HEK293T (cell line): ENCODE results near the gene CCIN.

Experiments used
- BHLHE40 ChIP-seq: fragments of 450-650 bp; IDR thresholded peaks from 2 replicates; pipeline ENCODE4 v1.6.1; 2016; ENCODE audit warnings: mild to moderate bottlenecking, moderate library complexity, borderline replicate concordance
- ELF4 ChIP-seq: fragments of 450-650 bp; IDR thresholded peaks from 2 replicates; pipeline ENCODE4 v1.6.1; 2017; ENCODE audit warnings: antibody characterized with exemption
- FOXA1 ChIP-seq: fragments of 450-650 bp; IDR thresholded peaks from 2 replicates; pipeline ENCODE4 v1.6.1; 2016; ENCODE audit warnings: mild to moderate bottlenecking
- FOXK2 ChIP-seq: fragments of 450-650 bp; IDR thresholded peaks from 2 replicates; pipeline ENCODE4 v1.6.1; 2016; ENCODE audit warnings: mild to moderate bottlenecking
- FOXM1 ChIP-seq: fragments of 450-650 bp; IDR thresholded peaks from 2 replicates; pipeline ENCODE4 v1.6.1; 2017; ENCODE audit warnings: mild to moderate bottlenecking, borderline replicate concordance
- HDGF ChIP-seq: fragments of 450-650 bp; IDR thresholded peaks from 2 replicates; pipeline ENCODE4 v1.6.1; 2017; ENCODE audit warnings: antibody characterized with exemption, borderline replicate concordance
- LEF1 ChIP-seq: fragments of 450-650 bp; IDR thresholded peaks from 2 replicates; pipeline ENCODE4 v1.6.1; 2017; ENCODE audit warnings: mild to moderate bottlenecking, borderline replicate concordance
- NFRKB ChIP-seq: fragments of 450-650 bp; IDR thresholded peaks from 2 replicates; pipeline ENCODE4 v1.6.1; 2016; ENCODE audit warnings: mild to moderate bottlenecking, moderate library complexity
- SP1 ChIP-seq: fragments of 450-650 bp; IDR thresholded peaks from 2 replicates; pipeline ENCODE4 v1.6.1; 2017
- SUZ12 ChIP-seq: fragments of 450-650 bp; IDR thresholded peaks from 2 replicates; pipeline ENCODE4 v1.6.1; 2016; ENCODE audit warnings: mild to moderate bottlenecking
- TARDBP ChIP-seq: fragments of 450-650 bp; IDR thresholded peaks from 2 replicates; pipeline ENCODE4 v1.6.1; 2016
- ZNF384 ChIP-seq: fragments of 450-650 bp; IDR thresholded peaks from 2 replicates; pipeline ENCODE4 v1.6.1; 2016
- TF ChIP-seq, protein P1 (sequence below): fragments of 450-650 bp; IDR thresholded peaks from 2 replicates; pipeline ENCODE4 v1.6.1; 2016

DNA sequence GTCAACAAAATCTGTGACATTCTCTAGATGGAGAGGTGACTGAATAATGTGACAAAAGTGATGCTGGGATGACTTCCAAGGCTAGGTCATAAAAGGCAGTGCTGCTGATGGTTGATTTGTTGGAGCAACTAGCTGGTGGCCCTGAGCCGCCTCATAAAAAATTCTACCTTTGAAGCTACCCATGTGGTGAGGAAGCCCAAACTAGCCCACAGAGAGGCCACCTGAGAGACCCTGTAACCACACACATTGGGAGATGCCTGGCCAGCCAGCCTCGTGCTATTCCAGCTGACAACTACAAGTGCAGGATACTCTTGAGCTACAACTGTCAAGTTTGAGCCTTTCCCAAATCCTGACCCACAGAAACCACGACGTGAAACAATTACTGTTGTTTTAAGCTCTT, 44.2 kb downstream of the CCIN start:
- TF ChIP-seq ELF4 (no peak), SUZ12 (no peak), ZNF384 (no peak), FOXK2 (no peak), SP1 (no peak), FOXM1 (no peak), HDGF (no peak), TARDBP (no peak), NFRKB (no peak), BHLHE40 (no peak), FOXA1 (no peak), LEF1 (no peak)
- TF ChIP-seq, protein P1, sequence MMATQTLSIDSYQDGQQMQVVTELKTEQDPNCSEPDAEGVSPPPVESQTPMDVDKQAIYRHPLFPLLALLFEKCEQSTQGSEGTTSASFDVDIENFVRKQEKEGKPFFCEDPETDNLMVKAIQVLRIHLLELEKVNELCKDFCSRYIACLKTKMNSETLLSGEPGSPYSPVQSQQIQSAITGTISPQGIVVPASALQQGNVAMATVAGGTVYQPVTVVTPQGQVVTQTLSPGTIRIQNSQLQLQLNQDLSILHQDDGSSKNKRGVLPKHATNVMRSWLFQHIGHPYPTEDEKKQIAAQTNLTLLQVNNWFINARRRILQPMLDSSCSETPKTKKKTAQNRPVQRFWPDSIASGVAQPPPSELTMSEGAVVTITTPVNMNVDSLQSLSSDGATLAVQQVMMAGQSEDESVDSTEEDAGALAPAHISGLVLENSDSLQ = no peak
